ENCODE measurements around the gene RRAS.
"Not testable (repeated sequence)": the region's sequence is repeated elsewhere in the genome, so short reads cannot be mapped to it uniquely, and the experiment has no call there.

The RRAS gene

GRCh38 chr19:49626226-49626625, 13.7 kb downstream of the RRAS start:
- DNase-seq = no peak

- no peak for DNase-seq
Measured at GRCh38 chr19:49624967-49625910, 14.7 kb downstream of the RRAS start.

- DNase-seq = not testable (repeated sequence)
Measured at GRCh38 chr19:49617860-49618259, 22.1 kb downstream of the RRAS start.

DNA sequence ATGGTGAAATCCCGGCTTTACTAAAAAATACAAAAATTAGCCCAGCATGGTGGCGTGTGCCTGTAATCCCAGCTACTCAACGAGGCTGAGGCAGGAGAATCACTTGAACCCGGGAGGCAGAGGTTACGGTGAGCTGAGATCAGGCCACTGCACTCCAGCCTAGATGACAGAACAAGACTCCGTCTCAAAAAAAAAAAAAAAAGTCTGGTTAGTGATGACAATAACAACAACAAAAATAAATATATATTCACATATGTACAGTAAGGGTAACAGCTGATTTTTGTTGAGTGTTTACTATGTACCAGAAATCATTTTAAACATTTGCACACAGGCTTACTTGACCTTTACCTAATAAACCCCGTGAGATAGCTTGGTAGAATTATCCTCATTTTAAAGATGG, 23.0 kb downstream of the RRAS start:
- no peak for DNase-seq

DNA sequence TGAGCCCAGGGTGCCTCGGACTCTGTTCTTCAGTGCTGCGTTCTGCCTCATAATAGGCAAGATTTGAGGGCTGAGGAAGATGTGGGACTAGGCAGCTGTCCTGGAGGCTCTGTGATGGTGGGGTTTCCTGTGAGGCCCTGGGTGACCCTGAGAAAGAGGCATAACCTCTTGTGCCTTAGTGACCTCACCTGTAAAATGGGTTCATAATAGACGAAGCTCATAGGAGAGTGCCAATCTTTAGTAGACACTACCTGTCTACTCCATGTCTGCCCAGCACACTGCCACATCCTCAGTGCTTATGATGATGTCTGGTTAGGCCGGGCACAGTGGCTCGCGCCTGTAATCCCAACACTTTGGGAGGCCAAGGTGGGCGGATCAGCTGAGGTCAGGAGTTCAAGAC, 23.4 kb downstream of the RRAS start:
- no peak for DNase-seq

- no peak for DNase-seq
Measured at GRCh38 chr19:49615861-49616260, 24.1 kb downstream of the RRAS start.

DNA sequence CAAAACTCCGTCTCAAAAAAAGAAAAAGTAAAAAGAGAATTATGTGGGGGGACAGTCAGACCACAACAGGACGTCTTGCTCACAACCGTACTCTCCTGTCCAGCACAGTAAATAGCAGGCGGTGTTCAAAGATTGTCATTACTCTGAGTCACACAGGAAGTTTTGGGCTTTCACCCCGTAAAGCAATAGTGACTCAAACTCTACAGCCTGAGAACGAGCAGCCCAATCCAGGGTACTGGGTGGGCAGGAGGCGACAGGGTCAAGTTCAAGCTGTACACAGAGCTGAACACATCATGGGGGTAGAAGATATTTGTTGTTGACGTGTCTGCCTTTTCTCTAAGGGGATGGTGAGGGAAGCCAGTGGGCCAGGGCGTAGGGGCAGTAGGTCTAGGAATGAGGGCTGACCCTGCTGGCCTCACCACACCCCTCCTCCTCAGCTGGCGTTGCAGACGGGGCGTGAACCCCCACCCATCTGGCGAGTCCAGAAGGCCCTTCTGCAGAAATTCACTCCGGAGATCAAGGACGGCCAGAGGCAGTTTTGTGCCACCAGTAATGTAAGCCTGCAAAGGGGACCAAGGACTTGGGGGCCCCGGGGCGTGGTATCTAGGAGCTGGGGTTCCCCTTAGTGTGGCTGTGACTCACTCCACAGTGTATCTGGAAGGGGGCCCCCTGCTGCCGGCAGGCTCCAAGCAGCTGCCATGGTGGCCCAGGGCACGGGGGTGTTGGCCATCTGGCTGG, 25.7 kb downstream of the RRAS start:
- DNase-seq = peak; percentile 69

GRCh38 chr19:49613374-49613773, 26.6 kb downstream of the RRAS start:
- DNase-seq = no peak

DNA sequence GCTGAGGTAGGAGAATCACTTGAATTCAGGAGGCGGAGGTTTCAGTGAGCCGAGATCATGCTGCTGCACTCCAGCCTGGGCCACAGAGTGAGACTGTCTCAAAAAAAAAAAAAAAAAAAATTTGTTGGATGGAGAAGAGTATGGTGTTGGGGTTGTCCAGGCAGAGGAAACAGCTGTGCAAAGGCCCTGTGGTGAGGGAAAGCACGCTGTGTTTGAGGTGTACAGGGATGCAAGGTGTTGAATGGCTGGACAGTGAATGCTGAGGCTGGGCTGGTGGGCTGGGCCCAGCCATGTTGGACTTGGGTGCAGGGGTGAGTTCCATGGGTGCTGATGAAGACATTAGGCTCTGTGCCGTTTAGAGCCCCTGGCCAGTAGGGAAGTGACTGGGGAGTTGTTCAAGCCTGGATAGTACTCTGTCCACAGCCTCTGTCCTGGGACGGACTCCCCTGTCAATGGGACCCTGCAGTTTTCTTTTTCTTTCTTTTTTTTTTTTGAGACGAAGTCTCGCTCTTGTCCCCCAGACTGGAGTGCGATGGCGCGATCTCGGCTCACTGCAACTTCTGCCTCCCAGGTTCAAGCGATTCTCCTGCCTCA, 30.3 kb downstream of the RRAS start:
- DNase-seq = no peak

- DNase-seq = no peak
Measured at GRCh38 chr19:49605605-49606004, 34.3 kb downstream of the RRAS start.

DNA sequence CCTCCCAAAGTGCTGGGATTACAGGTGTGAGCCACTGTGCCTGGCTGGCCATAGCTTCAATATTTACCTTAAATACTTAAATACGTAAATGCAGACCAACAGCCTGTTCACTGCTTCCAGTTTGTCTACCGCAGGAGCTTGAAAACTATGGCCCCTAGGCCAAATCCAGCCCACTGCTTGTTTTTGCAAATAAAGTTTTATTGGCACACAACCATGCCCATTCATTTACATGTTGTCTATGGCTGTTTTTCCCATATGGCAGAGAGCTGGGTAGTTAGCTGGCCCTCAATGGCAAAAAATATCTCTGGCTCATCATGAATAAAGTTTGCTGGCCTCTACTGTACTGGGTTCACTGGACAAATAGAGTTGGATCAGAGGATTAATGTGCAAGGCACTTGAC, 37.1 kb downstream of the RRAS start:
- no peak for DNase-seq

GRCh38 chr19:49601482-49602038, 38.4 kb downstream of the RRAS start:
- no peak for DNase-seq

GRCh38 chr19:49599378-49600295, 40.3 kb downstream of the RRAS start:
- DNase-seq = no peak

GRCh38 chr19:49597703-49597974, 42.3 kb downstream of the RRAS start:
- no peak for DNase-seq

DNA sequence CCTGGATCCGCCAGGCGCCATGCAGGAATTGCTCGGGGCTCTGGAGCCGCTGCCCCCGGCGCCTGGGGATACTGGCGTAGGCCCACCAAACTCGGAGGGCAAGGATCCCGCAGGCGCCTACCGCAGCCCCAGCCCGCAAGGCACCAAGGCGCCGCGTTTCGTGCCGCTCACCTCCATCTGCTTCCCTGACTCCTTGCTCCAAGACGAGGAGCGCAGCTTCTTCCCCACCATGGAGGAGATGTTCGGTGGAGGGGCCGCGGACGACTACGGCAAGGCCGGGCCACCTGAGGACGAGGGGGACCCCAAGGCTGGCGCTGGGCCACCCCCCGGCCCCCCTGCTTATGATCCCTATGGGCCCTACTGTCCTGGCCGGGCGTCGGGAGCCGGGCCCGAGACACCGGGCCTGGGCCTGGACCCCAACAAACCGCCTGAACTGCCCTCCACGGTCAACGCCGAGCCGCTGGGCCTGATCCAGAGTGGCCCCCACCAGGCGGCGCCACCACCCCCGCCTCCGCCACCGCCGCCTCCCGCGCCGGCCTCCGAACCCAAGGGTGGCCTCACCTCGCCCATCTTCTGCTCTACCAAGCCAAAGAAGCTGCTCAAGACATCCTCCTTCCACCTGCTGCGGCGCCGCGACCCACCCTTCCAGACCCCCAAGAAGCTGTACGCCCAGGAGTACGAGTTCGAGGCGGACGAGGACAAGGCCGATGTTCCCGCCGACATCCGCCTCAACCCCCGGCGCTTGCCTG, 42.8 kb downstream of the RRAS start:
- DNase-seq = no peak

- no peak for DNase-seq
Measured at GRCh38 chr19:49596407-49596806, 43.5 kb downstream of the RRAS start.

- no peak for DNase-seq
Measured at GRCh38 chr19:49595819-49596404, 44.0 kb downstream of the RRAS start.

GRCh38 chr19:49594993-49595818, 44.7 kb downstream of the RRAS start:
- no peak for DNase-seq

DNA sequence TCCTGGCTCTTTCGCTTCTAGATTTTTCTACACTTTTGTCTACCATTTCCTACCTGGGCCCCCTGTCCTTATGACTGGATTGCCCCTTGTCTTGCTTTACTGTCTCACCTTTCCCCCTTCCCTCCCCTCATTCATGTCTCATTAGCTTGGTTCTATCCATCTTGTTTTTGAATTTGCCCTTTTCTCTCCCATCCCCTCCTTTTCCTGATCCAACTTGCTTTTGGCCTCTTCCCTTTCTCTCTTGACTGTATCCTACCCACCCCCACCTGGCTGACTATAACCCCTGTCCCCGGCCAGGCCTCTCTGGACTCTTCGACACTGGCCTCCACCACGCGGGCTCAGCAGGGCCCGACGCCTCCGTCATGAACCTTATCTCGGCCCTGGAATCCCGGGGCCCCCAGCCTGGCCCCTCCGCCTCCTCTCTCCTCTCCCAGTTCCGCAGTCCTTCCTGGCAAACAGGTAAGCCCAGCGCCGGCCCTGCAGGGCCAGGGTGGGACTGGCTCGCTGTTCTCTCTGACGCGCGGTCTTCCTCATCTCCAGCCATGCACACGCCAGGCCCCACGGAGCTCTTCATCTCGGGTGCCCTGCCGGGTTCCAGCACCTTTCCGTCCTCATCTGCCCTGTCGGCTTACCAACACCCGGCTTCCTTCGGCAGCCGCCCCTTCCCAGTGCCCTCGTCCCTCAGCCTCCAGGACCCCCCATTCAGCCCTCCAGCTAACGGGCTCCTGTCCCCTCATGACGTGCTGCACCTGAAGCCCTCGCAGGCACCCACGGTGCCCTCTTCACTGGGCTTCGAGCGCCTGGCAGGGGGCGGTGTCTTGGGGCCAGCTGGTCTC, 45.6 kb downstream of the RRAS start:
- DNase-seq = no peak

All from MV-4-11 (cell line).